WI38 (cell line): ENCODE data around the gene THSD4.

Experiments
- H3K4me3 ChIP-seq: 2 replicates; pipeline ENCODE4 v1.5.1; 2011; ENCODE audit warnings: low read depth, mild to moderate bottlenecking, control low read depth, low read length
- TF ChIP-seq, protein P1 (sequence below): IDR thresholded peaks from 2 replicates; pipeline ENCODE4 v1.5.1; 2012; ENCODE audit warnings: low read depth, mild to moderate bottlenecking, control low read depth, low read length

The THSD4 gene

DNA sequence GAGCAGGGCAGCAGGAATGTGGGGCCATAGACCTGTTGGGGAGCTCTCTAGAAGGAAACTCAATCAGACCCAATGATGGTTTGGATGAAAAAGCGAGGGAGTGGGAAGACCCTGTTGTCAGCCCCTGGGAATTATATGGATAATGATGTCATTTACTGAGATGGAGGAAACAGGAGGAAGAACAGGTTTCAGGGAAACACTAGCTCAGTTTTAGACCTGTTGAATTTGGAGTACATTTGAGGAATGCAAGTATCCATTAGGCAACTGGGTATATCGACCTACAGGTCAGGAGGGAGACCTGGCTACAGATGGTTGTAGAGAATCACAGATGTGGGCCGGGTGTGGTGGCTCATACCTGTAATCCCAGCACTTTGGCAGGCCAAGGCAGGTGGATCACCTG is 428.1 kb downstream of the THSD4 start:
- TF ChIP-seq, protein P1, sequence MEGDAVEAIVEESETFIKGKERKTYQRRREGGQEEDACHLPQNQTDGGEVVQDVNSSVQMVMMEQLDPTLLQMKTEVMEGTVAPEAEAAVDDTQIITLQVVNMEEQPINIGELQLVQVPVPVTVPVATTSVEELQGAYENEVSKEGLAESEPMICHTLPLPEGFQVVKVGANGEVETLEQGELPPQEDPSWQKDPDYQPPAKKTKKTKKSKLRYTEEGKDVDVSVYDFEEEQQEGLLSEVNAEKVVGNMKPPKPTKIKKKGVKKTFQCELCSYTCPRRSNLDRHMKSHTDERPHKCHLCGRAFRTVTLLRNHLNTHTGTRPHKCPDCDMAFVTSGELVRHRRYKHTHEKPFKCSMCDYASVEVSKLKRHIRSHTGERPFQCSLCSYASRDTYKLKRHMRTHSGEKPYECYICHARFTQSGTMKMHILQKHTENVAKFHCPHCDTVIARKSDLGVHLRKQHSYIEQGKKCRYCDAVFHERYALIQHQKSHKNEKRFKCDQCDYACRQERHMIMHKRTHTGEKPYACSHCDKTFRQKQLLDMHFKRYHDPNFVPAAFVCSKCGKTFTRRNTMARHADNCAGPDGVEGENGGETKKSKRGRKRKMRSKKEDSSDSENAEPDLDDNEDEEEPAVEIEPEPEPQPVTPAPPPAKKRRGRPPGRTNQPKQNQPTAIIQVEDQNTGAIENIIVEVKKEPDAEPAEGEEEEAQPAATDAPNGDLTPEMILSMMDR = no peak
- H3K4me3 ChIP-seq = no peak overlapping the region

DNA sequence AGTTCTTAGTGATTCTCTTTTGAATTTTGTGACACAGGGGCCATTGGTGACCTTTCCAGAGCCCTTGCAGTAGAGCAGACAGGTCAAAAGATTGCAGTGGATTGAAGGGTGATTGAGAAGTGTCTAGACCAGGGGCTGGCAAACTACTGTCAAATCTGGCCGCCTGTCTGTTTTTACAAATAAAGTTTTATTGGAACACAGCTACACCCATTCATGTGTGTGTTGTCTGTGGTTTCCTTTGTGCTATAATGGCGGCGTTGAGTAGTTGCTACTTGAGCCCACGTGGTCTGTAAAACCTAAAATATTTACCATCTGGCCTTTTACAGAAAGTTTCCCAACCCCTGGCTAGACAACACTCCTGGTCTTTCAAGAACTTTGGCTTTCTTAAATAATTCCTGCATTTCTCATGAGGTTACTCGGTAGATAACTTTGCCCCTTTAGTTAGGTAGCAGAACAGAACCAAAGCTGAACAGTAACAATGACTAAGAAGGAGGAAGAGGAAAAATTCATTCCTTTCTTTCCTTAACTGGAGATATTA is 430.0 kb downstream of the THSD4 start:
- H3K4me3 ChIP-seq = no peak overlapping the region
- TF ChIP-seq, protein P1 = no peak

DNA sequence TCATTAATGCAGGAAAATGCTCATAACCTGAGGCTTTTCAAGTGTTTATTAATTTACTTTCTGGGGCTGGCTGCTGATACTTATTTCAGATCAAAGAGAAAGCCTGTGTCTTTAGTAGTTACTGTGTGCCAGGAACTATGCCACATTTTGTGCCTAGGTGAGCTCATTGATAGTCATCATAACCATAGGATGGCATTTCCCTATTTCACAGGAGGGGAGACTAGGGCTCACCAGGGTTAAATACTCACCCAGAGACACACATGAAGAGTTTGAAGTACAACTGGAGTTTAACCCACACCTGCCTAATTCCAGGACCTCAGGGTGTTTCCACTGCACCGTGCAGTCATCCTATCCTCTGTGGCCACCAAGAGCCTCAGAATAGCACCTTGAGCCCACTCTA is 430.7 kb downstream of the THSD4 start:
- no peak overlapping the region for H3K4me3 ChIP-seq
- TF ChIP-seq, protein P1 = no peak

DNA sequence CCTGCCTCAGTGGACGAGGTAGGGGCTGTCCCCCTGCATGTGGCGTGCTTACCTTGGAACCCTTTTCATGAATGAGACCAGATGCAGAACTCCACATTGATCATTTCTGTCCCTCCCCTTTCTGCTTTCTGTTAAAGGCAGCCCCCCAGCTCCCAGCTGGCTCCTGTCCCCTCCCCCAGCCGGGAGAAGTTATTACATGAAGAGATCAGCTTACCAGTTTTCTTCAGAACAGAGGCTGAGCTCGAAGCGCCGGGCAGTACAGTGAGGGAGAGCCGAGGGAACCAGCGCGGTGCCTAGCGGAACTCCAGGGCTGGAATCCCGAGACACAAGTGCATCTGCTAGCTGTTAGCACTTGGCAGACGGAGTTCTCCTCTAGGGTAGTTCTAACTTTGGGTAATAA is 431.7 kb downstream of the THSD4 start:
- TF ChIP-seq, protein P1 = no peak
- H3K4me3 ChIP-seq = no peak overlapping the region

DNA sequence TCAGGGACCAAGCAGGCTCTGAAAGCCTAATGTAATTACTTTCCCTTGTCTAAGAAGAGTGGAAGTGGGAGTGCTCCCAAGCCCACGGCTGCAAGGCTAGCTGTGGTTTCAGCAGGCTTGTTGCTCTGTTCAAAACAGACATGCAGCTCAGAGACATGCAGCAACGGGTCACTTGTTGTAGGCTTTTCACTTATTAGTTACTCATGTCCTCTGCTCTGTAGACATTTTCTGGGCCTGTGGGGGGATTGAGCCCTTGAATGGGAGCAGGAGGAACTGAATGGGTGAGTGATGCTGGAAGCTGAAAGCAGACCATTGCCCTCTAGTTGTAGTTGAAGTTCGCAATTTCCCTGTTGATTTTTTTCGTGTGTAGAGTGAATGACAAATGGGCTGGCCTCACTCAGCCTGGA is 433.1 kb downstream of the THSD4 start:
- H3K4me3 ChIP-seq = no peak overlapping the region
- TF ChIP-seq, protein P1 = no peak

DNA sequence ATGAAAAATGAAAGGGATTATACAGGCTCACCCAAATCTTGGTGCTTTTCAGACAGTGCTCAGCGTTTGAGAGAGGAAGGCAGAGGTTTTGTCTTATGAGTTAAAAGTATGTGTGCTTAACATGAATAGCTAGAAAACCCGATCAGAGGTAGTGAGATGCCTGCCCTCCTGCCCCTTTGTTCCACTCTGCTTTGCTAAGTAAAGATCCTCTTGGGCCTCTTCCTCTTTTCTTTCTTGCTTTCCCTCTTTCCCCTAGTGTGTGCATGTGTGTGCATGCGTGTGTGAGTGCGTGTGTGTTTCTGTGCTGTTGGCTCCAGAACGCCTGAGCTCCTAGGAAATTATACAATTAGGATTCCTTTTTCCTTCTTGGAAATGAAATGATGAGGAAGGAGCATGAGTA is 433.8 kb downstream of the THSD4 start:
- TF ChIP-seq, protein P1 = no peak
- no peak overlapping the region for H3K4me3 ChIP-seq

DNA sequence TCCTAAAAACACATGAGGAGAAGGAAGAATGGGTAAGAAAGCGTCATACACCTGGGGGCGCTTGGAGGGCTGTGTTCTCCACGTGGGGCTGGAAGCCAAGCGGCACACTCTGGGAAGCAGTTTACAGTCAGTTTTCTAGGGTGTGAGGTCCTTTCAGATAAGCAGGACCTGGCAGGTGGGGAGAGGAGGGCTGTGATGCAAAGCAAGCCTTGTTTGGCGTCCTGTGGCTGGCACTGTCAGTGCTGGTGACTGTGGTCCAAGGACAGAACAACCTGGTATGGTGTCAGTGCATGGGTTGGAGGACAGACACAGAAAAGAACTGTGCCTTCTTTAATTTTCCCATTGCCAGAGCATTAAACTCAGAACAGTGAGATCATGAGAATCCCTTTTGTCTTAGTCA is 434.4 kb downstream of the THSD4 start:
- TF ChIP-seq, protein P1 = no peak
- no peak overlapping the region for H3K4me3 ChIP-seq
